Endodermal cell (in vitro differentiated cells): Measurements from ENCODE around the gene PLD6. TPM values are rescaled to one million over a fixed set of nuclear protein-coding genes. Genes with fewer than 3 reads are reported as not detected.
A peak's percentile ranks its signal among the peaks of the same experiment; 100 is the strongest.

Source experiments
- DNase-seq: peaks from one replicate; pipeline ENCODE4 v3.0.0-alpha.2; 2017
- H3K27ac ChIP-seq: 2 replicates; pipeline ENCODE4 v1.5.1; 2013; ENCODE audit warnings: mild to moderate bottlenecking, low read depth, low read length, moderate library complexity
- H3K27me3 ChIP-seq: 2 replicates; pipeline ENCODE4 v1.6.1; 2013; ENCODE audit warnings: mild to moderate bottlenecking, low read length, moderate library complexity; ENCODE audit not compliant: insufficient read depth, control insufficient read depth, poor library complexity, severe bottlenecking
- H3K36me3 ChIP-seq: 2 replicates; pipeline ENCODE4 v1.7.0; 2013; ENCODE audit warnings: mild to moderate bottlenecking, low read length, moderate library complexity; ENCODE audit not compliant: control insufficient read depth, insufficient read depth
- H3K4me1 ChIP-seq: one replicate; pipeline ENCODE4 v1.7.0; 2013; ENCODE audit warnings: low read length; ENCODE audit not compliant: control insufficient read depth, insufficient read depth
- H3K4me3 ChIP-seq: 2 replicates; pipeline ENCODE4 v1.5.1; 2013; ENCODE audit warnings: mild to moderate bottlenecking, low read length, moderate library complexity
- H3K9ac ChIP-seq: 2 replicates; pipeline ENCODE4 v1.6.1; 2013; ENCODE audit warnings: mild to moderate bottlenecking, low read length, moderate library complexity; ENCODE audit not compliant: poor library complexity, severe bottlenecking; ENCODE audit errors: extremely low read depth
- H3K9me3 ChIP-seq: 2 replicates; pipeline ENCODE4 v1.6.1; 2013; ENCODE audit warnings: mild to moderate bottlenecking, low read length, moderate library complexity; ENCODE audit not compliant: control insufficient read depth
- H3K27ac Mint-ChIP-seq: 2 replicates; pipeline ENCODE4 v1.8.0; 2020; ENCODE audit warnings: mixed read lengths
- H3K27me3 Mint-ChIP-seq: 2 replicates; pipeline ENCODE4 v1.8.0; 2021; ENCODE audit warnings: mild to moderate bottlenecking, mixed read lengths; ENCODE audit not compliant: insufficient read depth
- H3K36me3 Mint-ChIP-seq: 2 replicates; pipeline ENCODE4 v1.8.0; 2020; ENCODE audit warnings: low read depth, mixed read lengths
- H3K4me1 Mint-ChIP-seq: 2 replicates; pipeline ENCODE4 v1.8.0; 2020; ENCODE audit warnings: mixed read lengths
- H3K4me3 Mint-ChIP-seq: 2 replicates; pipeline ENCODE4 v1.8.0; 2020; ENCODE audit warnings: mild to moderate bottlenecking, moderate library complexity, mixed read lengths
- H3K9me3 Mint-ChIP-seq: 2 replicates; pipeline ENCODE4 v1.8.0; 2020; ENCODE audit warnings: mild to moderate bottlenecking, mixed read lengths
- CTCF ChIP-seq: fragments of 200-600 bp; sonication (generic); conservative IDR thresholded peaks from 2 replicates; pipeline ENCODE4 v1.5.0; 2021; ENCODE audit warnings: antibody characterized with exemption, mild to moderate bottlenecking
- WGBS, 2 experiments: methylation state at CpG; one replicate each; pipeline versions ENCODE4 v1.1.5 to v1.1.7; 2013; ENCODE audit warnings: missing lambda C conversion rate in 2 of 2, mixed read lengths in 1 of 2; ENCODE audit not compliant: insufficient coverage in 1 of 2, insufficient read length in 1 of 2; 5-methylcytosine and 5-hydroxymethylcytosine counted together
- total RNA-seq, 2 donors: library from RNA; stranded (reverse); fragmentation: NEBNext Ultra II Directional in 1 of 2; extraction: Animal tissue kit (Norgen Biotek cat#: 25700) in 1 of 2; gene quantifications; 2 replicates in 1 of 2; 3 replicates in 1 of 2; pipeline ENCODE4 v1.2.1, GENCODE V29; 2021

The PLD6 gene
- total RNA-seq, 2 donors from 2014 or later, result 0.42 to 1.5 TPM

- 83 to 85% methylated on average over 6 to 10 of the region's 10 CpGs for WGBS, 2 experiments
- no peak for DNase-seq
- Histone ChIP-seq H3K4me3 (no peak overlapping the region), H3K4me1 (peaks cover 9% of the 10 kb centered on the region), H3K27me3 (no peaks in the 10 kb centered on the region), H3K27ac (no peak overlapping the region), H3K9me3 (no peaks in the 10 kb centered on the region), H3K36me3 (peaks cover 9% of the 10 kb centered on the region), H3K9ac (no peak overlapping the region)
- Mint-ChIP-seq H3K36me3 (peaks cover 9% of the 10 kb centered on the region), H3K27me3 (no peaks in the 10 kb centered on the region), H3K4me3 (no peak overlapping the region), H3K9me3 (no peaks in the 10 kb centered on the region), H3K4me1 (peaks cover 4% of the 10 kb centered on the region), H3K27ac (no peak overlapping the region)
- no peak for TF ChIP-seq CTCF
Measured at GRCh38 chr17:17191961-17192381, 14.2 kb downstream of the PLD6 start.

DNA sequence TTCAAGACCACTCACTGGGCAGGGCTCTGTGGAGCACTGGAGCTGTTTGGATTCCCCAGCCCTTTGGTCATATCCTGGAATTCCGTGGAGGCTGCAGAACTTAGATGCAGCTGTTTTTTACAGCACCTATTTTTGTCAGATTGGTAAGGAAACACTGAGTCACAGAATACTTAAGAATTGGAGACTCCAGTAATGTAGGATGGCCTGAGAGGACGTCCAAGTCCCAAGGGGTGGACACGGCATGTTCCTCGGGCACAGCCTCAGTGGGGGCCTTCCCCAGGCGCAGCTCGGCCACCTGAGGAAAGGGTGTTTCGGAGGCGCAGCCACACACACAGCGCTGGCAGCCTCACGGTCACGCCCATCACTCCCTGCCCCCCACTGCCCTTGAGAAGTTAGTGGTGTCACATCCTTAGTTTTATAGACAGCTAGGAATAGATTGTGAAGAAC is 14.8 kb downstream of the PLD6 start:
- Histone ChIP-seq H3K27me3 (no peaks in the 10 kb centered on the region), H3K27ac (no peak overlapping the region), H3K36me3 (peaks cover 9% of the 10 kb centered on the region), H3K4me1 (peaks cover 14% of the 10 kb centered on the region), H3K9ac (no peak overlapping the region), H3K9me3 (no peaks in the 10 kb centered on the region), H3K4me3 (no peak overlapping the region)
- peaks cover 9% of the 10 kb centered on the region for H3K36me3 Mint-ChIP-seq
- no peaks in the 10 kb centered on the region for H3K9me3 Mint-ChIP-seq
- no peak overlapping the region for H3K4me3 Mint-ChIP-seq
- TF ChIP-seq CTCF, result no peak
- H3K27me3 Mint-ChIP-seq, result no peaks in the 10 kb centered on the region
- DNase-seq, result no peak
- peaks cover 10% of the 10 kb centered on the region for H3K4me1 Mint-ChIP-seq
- 82 to 91% methylated on average over 7 to 11 of the region's 11 CpGs for WGBS, 2 experiments
- H3K27ac Mint-ChIP-seq, result no peak overlapping the region

DNA sequence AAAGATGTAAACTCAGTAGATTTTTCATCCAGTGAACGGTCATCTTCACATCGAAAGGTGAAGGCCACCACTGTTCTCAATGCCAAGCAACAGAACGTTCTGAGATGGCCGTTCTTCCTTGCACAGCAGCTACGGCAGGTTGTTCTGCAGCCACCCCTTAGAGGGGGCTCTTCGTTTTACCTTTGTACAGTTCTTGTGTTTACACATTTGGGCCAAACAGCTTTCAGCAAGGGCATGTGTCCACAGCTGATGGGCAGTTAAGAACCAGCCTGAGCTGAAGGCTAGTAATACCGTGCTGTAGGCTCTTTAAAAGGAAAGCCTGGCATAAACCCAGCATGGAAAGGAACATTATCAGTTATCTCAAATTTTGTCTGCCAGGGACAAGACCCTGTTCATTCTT is 15.9 kb downstream of the PLD6 start:
- Mint-ChIP-seq H3K27me3 (no peaks in the 10 kb centered on the region), H3K4me3 (no peak overlapping the region), H3K9me3 (no peaks in the 10 kb centered on the region), H3K4me1 (peaks cover 22% of the 10 kb centered on the region), H3K36me3 (peaks cover 10% of the 10 kb centered on the region), H3K27ac (no peak overlapping the region)
- TF ChIP-seq CTCF, result peak; percentile 18
- no peaks in the 10 kb centered on the region for H3K27me3 ChIP-seq
- H3K36me3 ChIP-seq, result peaks cover 9% of the 10 kb centered on the region
- no peaks in the 10 kb centered on the region for H3K9me3 ChIP-seq
- H3K27ac ChIP-seq, result no peak overlapping the region
- DNase-seq, result no peak
- peaks cover 20% of the 10 kb centered on the region for H3K4me1 ChIP-seq
- WGBS, 2 experiments, result 94% methylated on average over 7 of the region's 7 CpGs
- no peak overlapping the region for H3K9ac ChIP-seq
- H3K4me3 ChIP-seq, result no peak overlapping the region
